Measurements from ENCODE around the gene METTL3. TPM values are rescaled to one million over a fixed set of nuclear protein-coding genes. Genes with fewer than 3 reads are reported as not detected.

Gene METTL3
- total RNA-seq, 6 experiments from 2014 or later, result 14.7 to 26.7 (median 18.4) TPM

DNA sequence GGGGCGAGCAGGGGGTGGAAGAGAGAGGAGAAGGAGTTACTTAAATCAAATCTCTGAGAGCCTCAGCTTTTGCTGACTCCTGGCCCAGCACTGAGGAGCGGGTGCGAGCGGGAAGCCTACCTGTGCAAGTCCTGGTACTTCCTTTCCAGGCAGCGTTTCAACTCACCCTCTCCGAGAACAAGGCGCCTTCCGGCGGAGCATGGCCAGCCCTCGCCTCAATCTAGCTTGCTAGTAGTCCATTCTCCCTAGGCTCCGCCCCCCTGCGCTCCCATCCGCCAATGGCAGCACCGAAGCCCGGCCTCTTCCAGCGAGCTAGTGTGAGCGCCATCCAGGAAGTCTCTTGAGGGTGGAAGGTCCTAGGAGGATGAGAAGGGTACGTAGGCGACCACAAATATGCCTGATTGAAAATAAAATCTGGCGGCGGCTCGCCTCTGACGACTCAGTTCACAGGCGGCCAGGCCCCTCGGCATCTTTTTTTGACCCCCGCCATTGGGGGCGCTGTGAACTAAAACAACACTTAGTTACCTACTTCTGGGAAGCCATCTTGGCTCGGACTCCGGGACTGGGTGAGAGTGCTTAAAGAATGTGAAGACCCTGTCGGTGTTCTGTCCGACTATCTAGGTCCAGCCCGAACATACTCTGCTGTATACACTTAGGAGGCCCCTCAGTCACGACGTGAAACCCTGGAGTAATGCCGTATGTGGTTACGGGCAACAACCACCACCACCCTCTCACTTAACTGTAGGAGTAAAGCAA, 55.0 kb downstream of the METTL3 start, which contains the start of gene CHD8:
Gene CHD8 (minus strand): TSS at position 212 of the 756 bp plus-strand sequence. CDS start 24,480 bp downstream, outside the sequence.
- Histone ChIP-seq H3K4me3 (peak within 1 kb of the TSS; percentile 65 to 93 (median 93)), H3K27ac (peak within 1 kb of the TSS; percentile 79 to 92 (median 84)), H3K4me1 (peaks cover 0 to 17% (median 6%) of the 10 kb centered on the region in 4 donors), H3K9me3 (no peaks in the 10 kb centered on the region), H3K27me3 (no peaks in the 10 kb centered on the region), H3K36me3 (peaks cover 0 to 6% (median 2%) of the 10 kb centered on the region in 4 donors)
- DNase-seq, result peak; percentile 99 to 100 (median 100)
- intact Hi-C loops (cut with DNase I), result no loop called here
- WGBS (ENCODE audit: insufficient coverage, low coverage, low lambda C conversion rate, missing lambda C conversion rate), result 0% methylated on average over 26 of the region's 36 CpGs
- peak; percentile 78 for TF ChIP-seq POLR2A (IDR thresholded peaks at IDR 0.05)
- TF ChIP-seq, protein P1, sequence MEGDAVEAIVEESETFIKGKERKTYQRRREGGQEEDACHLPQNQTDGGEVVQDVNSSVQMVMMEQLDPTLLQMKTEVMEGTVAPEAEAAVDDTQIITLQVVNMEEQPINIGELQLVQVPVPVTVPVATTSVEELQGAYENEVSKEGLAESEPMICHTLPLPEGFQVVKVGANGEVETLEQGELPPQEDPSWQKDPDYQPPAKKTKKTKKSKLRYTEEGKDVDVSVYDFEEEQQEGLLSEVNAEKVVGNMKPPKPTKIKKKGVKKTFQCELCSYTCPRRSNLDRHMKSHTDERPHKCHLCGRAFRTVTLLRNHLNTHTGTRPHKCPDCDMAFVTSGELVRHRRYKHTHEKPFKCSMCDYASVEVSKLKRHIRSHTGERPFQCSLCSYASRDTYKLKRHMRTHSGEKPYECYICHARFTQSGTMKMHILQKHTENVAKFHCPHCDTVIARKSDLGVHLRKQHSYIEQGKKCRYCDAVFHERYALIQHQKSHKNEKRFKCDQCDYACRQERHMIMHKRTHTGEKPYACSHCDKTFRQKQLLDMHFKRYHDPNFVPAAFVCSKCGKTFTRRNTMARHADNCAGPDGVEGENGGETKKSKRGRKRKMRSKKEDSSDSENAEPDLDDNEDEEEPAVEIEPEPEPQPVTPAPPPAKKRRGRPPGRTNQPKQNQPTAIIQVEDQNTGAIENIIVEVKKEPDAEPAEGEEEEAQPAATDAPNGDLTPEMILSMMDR (IDR thresholded peaks at IDR 0.05), result peak; percentile 54 to 72 (median 70)
- peak; percentile 99 to 100 (median 99) for ATAC-seq

DNA sequence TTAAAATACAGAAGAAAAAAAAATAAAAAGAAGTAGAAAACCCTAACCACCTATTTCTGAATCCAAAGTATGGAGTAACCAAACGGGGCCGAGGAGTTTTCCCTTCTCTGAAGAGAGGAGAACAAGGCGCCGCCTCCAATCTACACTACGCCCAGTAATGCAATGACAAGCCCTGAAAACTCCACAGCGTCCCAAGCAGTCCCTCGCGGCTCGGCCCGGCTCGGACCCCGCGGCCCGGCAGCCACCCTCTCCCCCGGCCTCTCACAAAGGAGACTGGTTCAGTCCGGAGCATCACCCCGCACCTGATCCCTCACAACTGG, 55.6 kb downstream of the METTL3 start:
- H3K4me3 ChIP-seq, result peak overlapping the region; percentile 65 to 93 (median 93)
- 0% methylated on average over 16 of the region's 17 CpGs for WGBS (ENCODE audit: insufficient coverage, low coverage, low lambda C conversion rate, missing lambda C conversion rate)
- peaks cover 0 to 4% (median under 1%) of the 10 kb centered on the region in 4 donors for H3K36me3 ChIP-seq
- DNase-seq (no peak), ATAC-seq (peak; percentile 14 to 36 (median 21))
- peak overlapping the region in 2 of 3 donors; percentile 4 to 92 for H3K27ac ChIP-seq
- H3K4me1 ChIP-seq, result peaks cover 0 to 17% (median 6%) of the 10 kb centered on the region in 4 donors
- no peaks in the 10 kb centered on the region for H3K27me3 ChIP-seq
- intact Hi-C loops (cut with DNase I), result no loop called here
- TF ChIP-seq POLR2A (IDR thresholded peaks at IDR 0.05), result no peak
- TF ChIP-seq, protein P1 (IDR thresholded peaks at IDR 0.05), result no peak
- no peaks in the 10 kb centered on the region for H3K9me3 ChIP-seq

DNA sequence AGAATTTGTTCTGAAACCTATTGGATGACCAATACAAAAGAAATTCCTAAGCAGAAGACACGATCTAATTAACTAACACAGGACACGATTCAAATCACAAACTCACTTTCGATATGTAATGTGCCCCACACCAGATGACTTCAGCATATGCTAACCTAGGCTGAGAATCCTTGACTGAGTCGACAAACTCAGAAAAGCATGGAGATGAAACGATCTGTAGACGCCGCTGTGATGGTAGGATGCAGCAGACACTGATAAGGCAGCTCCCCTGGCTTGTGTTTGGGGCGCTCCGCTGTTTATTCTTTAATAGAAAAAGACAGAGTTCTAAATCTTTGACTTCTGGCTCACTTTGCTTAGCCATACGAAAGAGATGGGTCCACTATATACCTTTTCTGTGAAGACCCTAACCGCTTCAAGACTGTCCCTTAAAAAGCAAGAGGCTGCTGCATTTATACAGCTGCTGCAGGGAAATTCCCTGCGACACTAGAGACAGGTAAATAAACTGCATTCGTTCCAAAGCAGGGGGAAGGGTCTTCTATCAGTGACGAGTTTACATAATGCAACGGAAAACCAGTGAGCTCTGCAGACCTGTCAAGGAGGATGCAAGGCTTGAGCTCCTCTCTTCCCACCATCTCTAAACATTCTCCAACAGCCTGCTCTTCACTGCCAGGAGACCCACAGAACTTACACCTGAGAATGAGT, 56.1 kb downstream of the METTL3 start:
- intact Hi-C loops (cut with DNase I), result no loop called here
- peak overlapping the region in 1 of 3 donors; percentile 92 for H3K27ac ChIP-seq

DNA sequence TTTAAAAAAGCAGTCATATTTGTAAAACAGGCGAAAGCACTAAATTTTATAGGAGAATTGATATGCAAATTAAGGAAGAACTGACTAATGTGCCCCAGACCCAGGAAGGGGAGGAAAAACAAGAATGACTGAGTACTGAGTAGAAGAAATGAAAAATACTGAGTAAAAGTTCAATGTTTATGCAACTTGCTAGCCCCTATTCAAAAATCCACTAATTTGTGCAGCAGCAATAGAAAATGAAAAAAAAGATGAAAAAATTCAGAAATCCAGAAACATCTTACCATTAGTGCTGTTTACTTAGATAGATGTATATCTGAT, 61.3 kb downstream of the METTL3 start:
- H3K4me1 ChIP-seq, result peaks cover 0 to 12% (median 4%) of the 10 kb centered on the region in 4 donors
- WGBS (ENCODE audit: insufficient coverage, low coverage, low lambda C conversion rate, missing lambda C conversion rate), result 58% methylated on average over 1 of the region's 1 CpG
- no peaks in the 10 kb centered on the region for H3K9me3 ChIP-seq
- TF ChIP-seq, protein P1 (IDR thresholded peaks at IDR 0.05), result no peak
- no peak for TF ChIP-seq POLR2A (IDR thresholded peaks at IDR 0.05)
- intact Hi-C loops (cut with DNase I), result no loop called here
- H3K27me3 ChIP-seq, result no peaks in the 10 kb centered on the region
- DNase-seq (no peak), ATAC-seq (no peak)
- H3K36me3 ChIP-seq, result no peaks in the 10 kb centered on the region
- H3K4me3 ChIP-seq, result no peak overlapping the region
- H3K27ac ChIP-seq, result no peak overlapping the region

More for the DNA sequence above, 56.1 kb downstream of the METTL3 start:
- no peak for ATAC-seq
- DNase-seq, result no peak
- peaks cover 0 to 17% (median 6%) of the 10 kb centered on the region in 4 donors for H3K4me1 ChIP-seq
- no peaks in the 10 kb centered on the region for H3K9me3 ChIP-seq
- no peaks in the 10 kb centered on the region for H3K27me3 ChIP-seq
- H3K4me3 ChIP-seq, result peak overlapping the region; percentile 65 to 93 (median 93)
- peaks cover 0 to 1% (median 0%) of the 10 kb centered on the region in 4 donors for H3K36me3 ChIP-seq
- 26% methylated on average over 15 of the region's 15 CpGs for WGBS (ENCODE audit: insufficient coverage, low coverage, low lambda C conversion rate, missing lambda C conversion rate)
- TF ChIP-seq, protein P1 (IDR thresholded peaks at IDR 0.05), result no peak
- no peak for TF ChIP-seq POLR2A (IDR thresholded peaks at IDR 0.05)

Other genes starting within 250 kb of the METTL3 start
- 100 to 1,000 TPM; 170 to 247 (median 229) TPM for gene HNRNPC, start 241.9 kb downstream of the METTL3 start, total RNA-seq
- 1 to 10 TPM in 3 of 6 experiments, under 1 TPM in 3; 0.22 to 1.8 (median 1.0) TPM for gene RPGRIP1, start 231.3 kb downstream of the METTL3 start, total RNA-seq
- gene SUPT16H, start 127.3 kb downstream of the METTL3 start, total RNA-seq, result 10 to 100 TPM; 13.0 to 28.8 (median 19.5) TPM
- gene CHD8, start 55.2 kb downstream of the METTL3 start, total RNA-seq, result 10 to 100 TPM; 20.5 to 28.3 (median 24.8) TPM
- 1 to 10 TPM; 6.8 to 9.4 (median 8.0) TPM for gene RAB2B, start 34.4 kb downstream of the METTL3 start, total RNA-seq
- gene TOX4, start 34.1 kb downstream of the METTL3 start, total RNA-seq, result 10 to 100 TPM; 19.9 to 37.0 (median 33.3) TPM
- gene SALL2, start 15.0 kb upstream of the METTL3 start, total RNA-seq, result 1 to 10 TPM in 2 of 6 experiments, under 1 TPM in 4; 0.40 to 2.9 (median 0.69) TPM
- gene OR10G3, start 68.7 kb upstream of the METTL3 start, total RNA-seq, result not detected
- not detected for gene OR10G2, start 123.6 kb upstream of the METTL3 start, total RNA-seq
- gene OR4E2, start 142.5 kb upstream of the METTL3 start, total RNA-seq, result not detected
- not detected for gene OR4E1, start 162.5 kb upstream of the METTL3 start, total RNA-seq